NCI-H2081 treated with DMSO at 0.1 percent for 48 hours (cell line): ENCODE data around the gene CPA4.
"Not testable (repeated sequence)": the region's sequence is repeated elsewhere in the genome, so short reads cannot be mapped to it uniquely, and the experiment has no call there.

Experiments used
- DNase-seq: peaks from one replicate; lab custom pipeline; 2025; lab: John Stamatoyannopoulos, UW

CPA4 gene

DNA sequence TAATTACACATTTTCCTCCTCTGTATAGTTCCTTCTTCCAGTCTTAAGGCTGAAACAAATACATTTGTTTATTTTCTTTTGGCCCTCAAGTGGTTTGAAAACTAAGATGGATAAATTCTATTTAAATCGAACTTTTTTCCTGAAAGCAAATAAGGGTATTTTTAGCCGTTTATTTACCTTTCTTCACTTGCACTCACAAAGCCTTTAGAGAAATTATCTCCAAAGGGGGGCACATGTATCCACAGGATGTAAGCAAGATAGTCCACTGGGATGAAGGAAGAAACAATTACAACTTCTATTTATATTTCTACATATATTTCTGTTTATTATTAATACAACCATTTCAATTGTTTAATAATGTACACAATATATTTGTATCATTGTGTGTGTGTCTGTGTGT, 10.2 kb downstream of the CPA4 start:
- no peak for DNase-seq

DNA sequence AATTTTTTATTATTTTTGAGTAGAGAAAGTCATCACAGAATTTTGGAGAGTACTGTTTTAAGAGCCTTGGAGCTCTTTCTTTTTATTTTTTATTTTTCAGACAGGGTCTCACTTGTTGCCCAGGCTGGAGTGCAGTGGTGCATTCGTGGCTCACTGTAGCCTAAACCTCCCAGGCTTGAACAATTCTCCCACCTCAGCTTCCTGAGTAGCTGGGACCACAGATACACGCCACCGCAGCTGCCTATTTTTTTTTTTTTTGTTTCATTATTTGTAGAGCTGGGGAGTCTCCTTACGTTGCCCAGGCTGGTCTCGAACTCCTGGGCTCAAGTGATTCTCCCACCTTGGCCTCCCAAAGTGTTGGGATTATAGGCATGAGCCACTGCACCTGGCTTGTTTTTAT, 10.6 kb downstream of the CPA4 start:
- no peak for DNase-seq

DNA sequence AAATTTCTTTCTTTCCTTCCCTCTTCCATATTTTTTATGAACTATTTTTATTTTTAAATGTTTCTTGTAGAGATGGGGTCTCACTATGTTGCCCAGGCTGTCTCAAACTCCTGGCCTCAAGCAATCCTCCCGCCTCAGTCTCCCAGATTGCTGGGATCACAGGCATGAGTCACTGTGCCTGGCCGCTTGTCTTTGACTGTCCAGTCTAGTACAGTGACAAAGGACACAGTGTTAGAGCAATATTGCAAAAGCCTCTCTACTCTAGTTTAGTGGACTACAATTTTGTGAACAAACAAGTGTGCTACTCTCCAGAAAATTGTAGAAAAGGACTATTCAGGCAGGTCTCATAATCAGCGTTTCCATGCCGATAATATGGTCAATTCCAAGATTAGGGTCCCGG, 11.0 kb downstream of the CPA4 start:
- DNase-seq = no peak

DNA sequence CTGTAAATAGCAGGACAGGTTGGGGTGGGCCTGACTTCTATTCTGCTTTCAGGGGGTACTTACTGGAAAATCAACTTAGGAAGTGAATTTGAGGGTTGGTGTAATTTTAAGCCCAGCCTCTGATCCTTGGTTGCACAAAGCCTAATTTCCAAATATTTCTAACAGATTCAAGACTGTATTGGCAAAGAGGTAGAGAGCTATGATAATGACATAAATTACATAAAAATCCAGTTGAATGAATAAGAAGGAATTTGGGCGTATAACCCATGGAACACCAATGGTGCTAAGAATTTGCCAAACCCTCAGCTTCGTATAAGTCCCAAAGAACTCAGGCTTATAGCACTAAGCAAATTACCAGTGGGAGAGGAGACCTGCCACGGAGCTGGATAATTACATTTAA, 11.9 kb downstream of the CPA4 start:
- no peak for DNase-seq

DNA sequence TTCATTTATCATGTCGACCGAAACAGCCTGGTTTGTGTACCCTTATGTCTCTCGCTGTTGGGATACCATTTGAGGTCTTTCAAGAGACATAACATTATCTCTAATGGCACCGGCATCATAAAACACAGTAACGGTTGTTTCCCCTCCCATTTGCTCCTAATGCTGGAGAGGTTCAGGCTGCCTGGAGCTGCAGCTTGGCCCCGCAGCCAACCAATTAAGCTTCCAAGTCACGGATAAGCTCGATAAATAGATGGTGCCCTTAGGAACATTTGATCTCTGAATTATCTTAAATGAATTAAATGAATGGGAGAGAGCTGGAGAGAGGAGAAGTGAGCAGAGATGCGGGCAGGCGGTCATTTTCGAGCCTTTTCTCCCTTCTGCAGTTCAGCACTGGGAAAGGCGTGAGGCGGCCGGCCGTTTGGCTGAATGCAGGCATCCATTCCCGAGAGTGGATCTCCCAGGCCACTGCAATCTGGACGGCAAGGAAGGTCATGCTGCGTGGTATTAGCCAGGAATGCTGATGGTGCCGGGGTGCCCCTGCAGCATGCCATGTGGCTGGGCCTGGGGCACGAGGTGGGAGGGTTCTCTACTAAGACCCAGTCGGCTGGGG, 12.6 kb downstream of the CPA4 start:
- peak; percentile 96 for DNase-seq

DNA sequence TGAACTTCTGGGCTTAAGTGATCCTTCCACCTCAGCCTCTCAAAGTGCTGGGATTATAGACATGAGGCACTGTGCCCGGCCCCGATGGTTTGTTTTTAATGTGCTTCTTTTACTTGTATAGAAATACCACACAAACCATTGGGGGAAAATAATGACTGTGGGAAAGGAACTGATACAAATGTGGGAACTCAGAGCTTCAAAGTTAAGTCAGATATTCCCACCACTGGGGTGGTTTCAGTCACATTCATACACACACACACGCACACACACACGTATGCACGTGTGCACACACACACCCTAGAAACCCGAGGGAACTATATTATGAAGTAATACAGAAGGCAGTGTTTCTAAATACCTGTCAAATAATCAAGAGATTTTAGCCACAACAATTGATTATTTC, 17.0 kb downstream of the CPA4 start:
- no peak for DNase-seq

DNA sequence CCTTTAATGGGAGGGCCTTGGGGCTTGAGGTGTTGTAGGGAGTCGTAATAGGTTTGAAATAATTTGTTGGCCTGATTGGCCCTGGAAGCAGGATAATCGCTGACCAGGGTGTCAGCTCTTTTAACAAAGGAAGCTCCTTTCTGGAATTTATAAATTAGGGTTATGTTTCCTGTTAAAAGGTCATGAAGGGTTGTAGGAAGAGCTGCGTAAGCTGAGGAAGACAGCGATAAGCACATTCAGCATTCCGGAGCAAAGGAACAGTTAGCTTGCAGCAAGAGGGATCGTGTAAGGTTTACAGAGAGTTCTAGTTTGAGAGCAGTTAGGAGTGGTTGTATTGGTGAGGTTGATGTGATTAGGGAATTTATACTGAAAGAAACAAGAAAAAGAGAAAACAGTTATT, 21.3 kb downstream of the CPA4 start:
- DNase-seq = no peak

DNA sequence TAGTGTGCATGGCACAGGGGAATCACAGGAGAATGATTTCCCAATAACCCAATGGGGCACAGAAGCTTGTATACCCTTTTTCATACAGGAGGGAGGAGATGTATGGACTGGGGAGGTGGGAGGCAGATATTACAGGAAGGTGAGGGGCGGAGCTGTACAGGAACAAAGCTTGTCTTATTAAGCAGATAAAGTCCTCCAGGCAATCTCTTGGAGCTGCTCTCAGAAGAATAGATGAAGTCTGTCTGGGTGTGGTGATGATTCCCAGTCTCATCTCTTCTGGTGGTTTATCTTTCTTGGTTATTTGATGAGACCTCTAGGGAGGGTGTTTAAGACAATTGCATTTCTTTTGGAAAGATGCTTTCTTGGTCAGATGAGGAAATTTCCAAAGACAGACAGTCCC, 26.6 kb downstream of the CPA4 start:
- no peak for DNase-seq

DNA sequence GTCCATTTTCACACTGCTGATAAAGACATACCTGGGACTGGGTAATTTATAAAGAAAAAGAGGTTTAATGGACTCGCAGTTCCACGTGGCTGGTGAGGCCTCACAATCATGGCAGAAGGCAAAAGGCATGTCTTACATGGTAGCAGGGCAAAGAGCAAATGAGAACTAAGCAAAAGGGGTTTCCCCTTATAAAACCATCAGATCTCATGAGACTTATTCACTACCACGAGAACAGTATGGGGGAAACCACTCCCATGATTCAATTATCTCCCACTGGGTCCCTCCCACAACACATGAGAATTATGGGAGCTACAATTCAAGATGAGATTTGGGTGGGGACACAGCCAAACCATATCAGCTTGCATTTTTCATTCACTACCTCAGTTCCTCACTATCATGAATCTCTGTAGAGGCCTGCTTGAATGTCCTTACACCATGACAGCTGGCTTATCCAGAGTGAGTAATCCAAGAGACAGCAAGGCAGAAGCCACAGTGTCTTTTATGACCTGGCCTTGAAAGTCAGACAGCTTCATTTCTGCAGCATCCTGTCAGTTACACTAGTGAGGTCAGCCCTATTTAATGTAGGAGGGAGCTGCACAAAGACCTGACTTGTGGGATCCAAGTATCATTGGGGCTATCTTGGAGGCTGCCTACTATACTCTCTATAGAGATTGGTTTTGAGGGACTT, 28.7 kb downstream of the CPA4 start:
- not testable (repeated sequence) for DNase-seq

DNA sequence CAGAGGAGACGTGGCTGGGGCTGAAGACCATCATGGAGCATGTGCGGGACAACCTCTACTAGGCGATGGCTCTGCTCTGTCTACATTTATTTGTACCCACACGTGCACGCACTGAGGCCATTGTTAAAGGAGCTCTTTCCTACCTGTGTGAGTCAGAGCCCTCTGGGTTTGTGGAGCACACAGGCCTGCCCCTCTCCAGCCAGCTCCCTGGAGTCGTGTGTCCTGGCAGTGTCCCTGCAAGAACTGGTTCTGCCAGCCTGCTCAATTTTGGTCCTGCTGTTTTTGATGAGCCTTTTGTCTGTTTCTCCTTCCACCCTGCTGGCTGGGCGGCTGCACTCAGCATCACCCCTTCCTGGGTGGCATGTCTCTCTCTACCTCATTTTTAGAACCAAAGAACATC, 29.7 kb downstream of the CPA4 start:
- DNase-seq = no peak

DNA sequence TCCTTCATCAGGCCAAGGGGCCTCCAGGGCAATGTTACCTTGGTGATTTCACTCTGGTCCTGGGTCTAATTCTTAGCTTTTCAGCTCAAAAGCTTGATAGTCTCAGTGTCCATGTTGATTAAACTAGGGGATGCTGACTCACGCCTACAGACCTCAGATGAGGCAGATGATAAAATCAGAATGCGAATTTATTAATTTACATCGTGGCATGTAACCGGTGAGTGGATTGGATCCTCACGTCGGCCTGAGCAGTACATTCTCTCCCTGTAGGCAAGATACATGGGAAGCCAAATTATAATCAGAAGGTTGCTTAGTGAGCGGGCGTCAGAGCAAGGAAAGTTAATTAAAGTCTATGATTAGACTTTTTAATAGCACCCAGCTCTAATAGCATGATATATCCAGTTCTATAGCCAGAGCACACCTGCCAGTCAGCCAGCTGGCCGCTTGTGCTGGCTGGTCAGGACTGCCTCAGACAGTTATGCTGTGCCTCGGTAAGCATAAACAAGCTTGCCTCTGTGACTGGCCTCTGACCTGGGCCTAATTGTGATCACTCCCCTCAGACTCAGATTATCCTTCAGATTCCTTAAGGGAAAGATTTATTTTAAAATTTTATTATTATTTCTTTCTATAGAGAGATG, 31.5 kb downstream of the CPA4 start:
- no peak for DNase-seq

DNA sequence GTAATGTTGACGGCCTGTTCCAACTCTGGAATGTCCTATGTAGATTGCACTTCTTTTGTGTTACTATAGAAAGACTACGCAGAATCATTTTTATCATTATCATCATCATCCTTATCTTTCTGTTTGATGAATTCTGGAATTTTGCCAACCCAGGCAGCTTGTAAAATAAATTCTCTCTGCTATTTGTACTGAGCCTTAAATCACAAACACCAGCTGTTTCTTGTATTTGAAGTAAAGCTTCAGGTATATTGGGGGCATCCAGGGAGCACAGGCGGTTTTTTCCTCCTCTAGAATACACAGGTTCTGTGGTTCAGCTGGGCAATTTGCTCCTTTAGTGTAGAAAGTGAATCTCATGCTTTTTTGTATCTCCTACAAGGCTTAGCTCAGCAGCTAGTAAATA, 36.7 kb downstream of the CPA4 start:
- DNase-seq = peak; percentile 31

DNA sequence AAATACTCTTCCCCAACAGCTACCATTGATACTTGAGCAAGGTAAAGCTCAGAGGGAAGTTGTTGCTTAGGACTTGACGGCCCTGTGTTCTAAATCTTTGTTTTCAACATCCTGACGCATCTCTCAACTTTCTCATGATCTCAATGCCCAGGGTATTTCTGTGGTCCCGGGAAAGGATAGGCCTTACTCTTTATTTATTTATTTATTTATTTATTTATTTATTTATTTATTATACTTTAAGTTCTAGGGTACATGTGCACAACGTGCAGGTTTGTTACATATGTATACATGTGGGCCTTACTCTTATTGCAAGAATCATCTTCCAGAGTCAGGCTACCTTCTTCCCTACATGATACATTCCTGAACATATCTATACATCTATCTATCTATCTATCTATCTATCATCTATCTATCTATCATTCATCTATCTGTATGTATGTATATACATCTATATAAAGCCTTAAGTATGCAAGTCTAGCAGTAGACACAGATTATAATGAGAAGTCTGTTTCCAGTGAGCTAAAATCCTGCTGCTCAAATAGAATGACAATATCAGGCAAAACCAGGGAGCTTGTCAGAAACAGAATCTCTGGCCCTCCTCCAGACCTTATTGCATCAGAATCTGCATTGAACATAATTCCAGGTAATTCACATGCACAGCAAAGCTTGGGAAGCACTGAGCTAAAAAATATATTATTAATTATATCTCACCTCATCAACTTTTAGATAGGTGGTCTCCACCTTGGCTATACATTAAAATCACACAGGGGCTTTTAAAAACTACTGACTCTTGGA, 39.5 kb downstream of the CPA4 start:
- no peak for DNase-seq

DNA sequence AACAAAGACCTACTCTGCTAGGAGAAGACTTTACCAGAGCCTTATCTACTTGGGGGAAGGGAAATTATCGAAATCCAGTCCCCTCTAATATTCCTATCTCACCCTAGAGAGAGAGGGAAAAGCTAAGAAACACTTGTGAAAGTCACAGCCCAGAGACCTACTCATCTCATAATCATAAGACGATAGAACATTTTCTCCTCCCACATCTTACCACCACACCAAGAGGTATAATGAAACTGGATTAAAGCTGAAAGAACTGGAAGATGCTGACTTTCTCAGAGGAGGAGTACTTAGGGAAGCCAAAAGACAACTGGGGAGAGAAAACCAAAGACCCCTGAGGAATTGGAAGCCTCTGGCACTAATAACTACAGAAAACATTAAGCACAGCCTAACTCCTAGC, 40.9 kb downstream of the CPA4 start:
- no peak for DNase-seq

DNA sequence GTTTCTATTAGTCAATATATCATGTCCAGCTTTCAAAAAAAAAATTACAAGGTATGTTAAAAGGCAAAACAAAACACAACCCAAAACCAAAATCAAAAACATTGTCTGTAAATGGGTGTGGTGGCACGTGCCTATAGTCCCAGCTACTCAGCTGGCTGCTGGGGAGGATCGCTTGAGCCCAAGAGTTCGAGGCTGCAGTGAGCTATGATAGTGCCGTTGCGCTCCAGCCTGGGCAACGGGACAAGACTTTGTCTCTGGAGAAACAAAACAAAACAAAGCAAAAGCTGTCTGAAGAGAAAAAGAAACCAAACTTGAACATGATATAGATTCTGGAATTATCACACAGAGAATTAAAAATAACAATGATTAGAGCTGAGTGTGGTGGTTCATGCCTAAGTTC, 41.3 kb downstream of the CPA4 start:
- no peak for DNase-seq

DNA sequence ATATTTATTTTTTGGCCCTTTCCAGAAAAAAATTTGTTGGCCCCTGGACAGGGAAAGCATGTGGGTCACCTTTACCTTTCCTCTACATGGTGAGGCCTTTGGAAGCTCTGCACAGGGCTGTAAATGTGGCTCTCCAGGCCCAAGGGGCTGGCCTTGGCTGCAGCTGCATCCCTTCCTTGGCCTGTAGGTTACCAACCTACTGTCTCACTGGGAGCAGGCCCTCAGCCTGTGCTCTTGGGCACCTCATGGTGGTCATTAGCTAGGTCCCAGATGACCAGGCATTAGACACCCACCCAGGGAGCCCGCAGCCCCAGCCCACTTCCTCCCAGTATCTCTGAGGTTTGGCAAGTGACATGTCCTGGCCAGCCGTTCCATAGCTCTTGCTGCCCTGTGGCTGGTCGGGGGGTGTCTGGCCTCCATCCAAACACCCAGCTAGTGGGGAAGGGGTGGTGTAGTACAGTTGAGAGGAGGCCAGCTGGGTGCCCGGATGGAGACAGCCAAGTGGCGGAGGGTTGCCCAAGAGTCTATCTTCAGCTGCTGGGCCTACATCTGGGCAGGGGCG, 44.5 kb downstream of the CPA4 start:
- DNase-seq = no peak

DNA sequence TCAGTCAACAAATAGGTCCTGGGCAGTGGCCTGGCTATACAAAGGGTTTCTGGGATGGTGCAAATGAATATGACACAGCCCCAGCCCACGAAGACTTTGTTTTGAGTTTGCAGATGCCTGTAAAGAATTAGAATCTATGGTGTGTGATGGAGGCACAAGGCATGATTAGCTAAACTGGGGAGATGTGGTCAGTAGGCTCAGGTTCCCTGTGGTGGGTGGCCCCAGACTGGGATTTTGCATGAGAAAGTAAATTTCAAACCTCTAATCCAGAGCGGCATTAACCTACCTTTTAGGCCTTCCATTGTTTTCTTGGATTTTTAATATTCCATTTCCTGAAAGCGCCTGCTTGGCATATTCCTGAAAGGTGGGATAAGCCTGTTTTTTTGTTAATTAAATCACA, 45.3 kb downstream of the CPA4 start:
- DNase-seq = no peak

DNA sequence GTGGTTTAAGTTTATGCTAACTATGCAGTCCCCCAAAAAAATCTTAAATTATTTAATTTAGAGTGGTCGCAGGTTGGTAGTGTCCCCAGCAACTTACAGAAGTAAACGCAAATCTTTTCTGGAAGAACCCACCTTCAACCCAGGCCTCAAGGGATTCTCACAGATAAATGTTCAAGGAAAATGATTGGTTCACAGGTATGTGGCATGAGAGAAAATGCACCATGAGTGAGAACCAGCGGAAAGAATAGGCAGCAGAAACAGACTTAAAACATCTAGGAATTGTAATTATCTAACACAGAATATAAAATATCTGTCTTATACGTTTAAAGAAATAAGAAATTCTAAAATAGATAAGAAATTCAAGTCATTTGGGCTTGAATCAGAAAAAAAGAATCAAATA, 48.9 kb downstream of the CPA4 start:
- no peak for DNase-seq

DNA sequence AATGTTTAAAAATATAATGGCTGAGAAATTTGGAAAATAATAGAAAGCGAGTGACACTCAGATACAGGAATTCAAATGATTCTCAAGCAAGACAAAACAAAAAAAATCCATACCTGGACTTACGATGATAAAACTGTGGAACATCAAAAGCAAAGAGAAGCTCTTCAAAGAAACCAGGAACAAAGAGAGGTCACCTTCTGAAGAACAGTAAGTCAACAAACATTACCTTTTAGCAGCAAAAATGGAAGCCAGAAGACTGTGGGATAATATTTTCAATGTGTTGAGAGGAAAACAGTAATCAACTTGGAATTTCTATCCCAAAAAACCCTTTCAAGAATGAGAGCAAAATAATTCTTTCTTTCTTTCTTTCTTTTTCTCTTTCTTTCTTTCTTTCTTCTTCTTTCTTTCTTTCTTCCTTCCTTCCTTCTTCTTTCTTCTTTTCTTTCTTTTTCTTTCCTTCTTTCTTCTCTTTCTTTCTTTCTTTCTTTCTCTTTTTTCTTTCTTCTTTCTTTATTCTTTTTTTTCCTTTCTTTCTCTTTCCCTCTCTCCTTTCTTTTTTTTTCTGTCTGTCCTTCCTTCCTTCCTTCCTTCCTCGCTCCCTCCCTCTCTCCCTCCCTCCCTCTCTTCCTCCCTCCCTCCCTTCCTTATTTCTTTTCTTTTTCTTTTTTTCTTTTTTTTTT, 49.9 kb downstream of the CPA4 start:
- no peak for DNase-seq

DNA sequence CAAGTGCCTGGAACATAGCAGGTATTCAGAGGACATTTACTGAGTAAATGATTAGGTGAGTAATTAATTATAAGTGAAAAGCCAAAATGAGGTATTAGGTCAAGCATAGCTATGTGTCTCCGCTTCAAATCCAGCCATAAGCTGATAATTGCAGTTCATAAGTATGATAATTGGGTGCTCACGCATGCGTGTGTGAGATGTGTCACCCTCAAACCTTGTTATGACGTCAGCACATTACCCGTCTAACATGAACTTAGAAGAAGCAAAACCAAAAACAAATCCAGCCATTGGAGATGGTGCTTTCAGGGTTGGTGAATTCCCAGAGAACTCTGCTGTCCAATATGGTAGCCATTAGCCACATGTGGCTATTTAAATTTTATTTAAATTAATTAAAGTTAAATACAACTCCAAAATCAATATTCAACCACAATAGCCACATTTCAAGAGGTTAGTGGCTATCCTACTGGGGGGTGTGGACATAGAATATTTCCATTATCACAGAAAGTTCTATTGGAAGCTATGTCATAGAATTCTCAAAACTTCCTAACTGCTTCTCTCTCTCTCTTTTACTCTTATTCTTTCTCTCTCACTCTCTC, 51.4 kb downstream of the CPA4 start, which contains the start of gene CPA5:
CPA5 (plus strand) TSS at position 546 of the 596 bp plus-strand sequence. CDS start 1,670 bp downstream, outside the sequence.
- DNase-seq = no peak

DNA sequence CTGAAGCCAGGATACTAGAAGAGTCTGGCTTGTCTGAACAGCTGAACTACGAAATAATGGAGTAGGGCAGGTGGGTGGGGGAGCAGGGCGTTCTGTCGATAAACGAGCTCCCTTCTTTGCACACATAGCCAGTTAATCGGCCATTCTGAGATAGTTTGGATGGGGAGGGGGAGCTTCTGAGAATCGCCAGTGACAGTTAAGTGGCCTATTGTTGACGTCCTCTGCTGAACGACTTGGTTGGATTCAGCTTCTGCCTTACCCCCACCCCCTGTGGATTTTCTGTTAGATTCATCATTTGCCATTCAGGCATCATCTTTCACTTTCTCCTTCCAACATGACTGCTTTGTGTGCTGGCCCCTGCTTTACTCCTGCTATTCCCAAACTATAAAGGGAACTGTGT, 52.2 kb downstream of the CPA4 start:
- no peak for DNase-seq
